CD4-positive, alpha-beta T cell treated with Interleukin-2 at 100 ng/mL for 4 hours (primary cell): ENCODE data around the gene PDLIM7.
"Not testable (repeated sequence)": the region's sequence is repeated elsewhere in the genome, so short reads cannot be mapped to it uniquely, and the experiment has no call there.

Experiments
- DNase-seq: peaks from one replicate; pipeline ENCODE4 v3.0.0-alpha.2; 2020; ENCODE audit warnings: low spot score

The PDLIM7 gene

GRCh38 chr5:177491983-177492746 lies 5.2 kb downstream of the PDLIM7 start:
- no peak for DNase-seq

- no peak for DNase-seq
These were observed 5.9 kb downstream of the PDLIM7 start for GRCh38 chr5:177491429-177491945.

GRCh38 chr5:177490992-177491391 lies 6.4 kb downstream of the PDLIM7 start:
- no peak for DNase-seq

GRCh38 chr5:177490311-177490991 lies 7.0 kb downstream of the PDLIM7 start:
- no peak for DNase-seq

- DNase-seq: no peak
These were observed 8.2 kb downstream of the PDLIM7 start for GRCh38 chr5:177489119-177489716.

GRCh38 chr5:177487975-177488374 lies 9.4 kb downstream of the PDLIM7 start:
- no peak for DNase-seq

- no peak for DNase-seq
These were observed 10.3 kb downstream of the PDLIM7 start for GRCh38 chr5:177487144-177487543.

- no peak for DNase-seq
These were observed 11.1 kb downstream of the PDLIM7 start for GRCh38 chr5:177486256-177486655.

- DNase-seq: not testable (repeated sequence)
These were observed 11.7 kb downstream of the PDLIM7 start for GRCh38 chr5:177485753-177486152.

- no peak for DNase-seq
These were observed 12.4 kb downstream of the PDLIM7 start for GRCh38 chr5:177484902-177485549.

- no peak for DNase-seq
These were observed 13.2 kb downstream of the PDLIM7 start for GRCh38 chr5:177483994-177484901.

GRCh38 chr5:177483042-177483441 lies 14.4 kb downstream of the PDLIM7 start:
- DNase-seq: no peak

GRCh38 chr5:177482359-177482795 lies 15.0 kb downstream of the PDLIM7 start:
- no peak for DNase-seq

GRCh38 chr5:177479774-177480173 lies 17.6 kb downstream of the PDLIM7 start:
- no peak for DNase-seq

- peak; percentile 27 for DNase-seq
These were observed 18.4 kb downstream of the PDLIM7 start for GRCh38 chr5:177478711-177479646.

- DNase-seq: no peak
These were observed 19.5 kb downstream of the PDLIM7 start for GRCh38 chr5:177477701-177478477.

- DNase-seq: no peak
These were observed 20.7 kb downstream of the PDLIM7 start for GRCh38 chr5:177476531-177477233.

GRCh38 chr5:177475563-177476427 lies 21.6 kb downstream of the PDLIM7 start:
- DNase-seq: no peak
